CD14-positive monocyte (primary cell): ENCODE data around the gene ICAM3. TPM values are rescaled to one million over a fixed set of nuclear protein-coding genes. Genes with fewer than 3 reads are reported as not detected.

Experiments
- DNase-seq, 3 donors: peaks; one replicate each; pipeline ENCODE4 v3.0.0-alpha.2; 2011 to 2022
- H2AFZ ChIP-seq: 2 replicates; pipeline ENCODE4 v1.6.0; 2012; ENCODE audit warnings: mild to moderate bottlenecking, low read depth, low read length, inconsistent platforms; ENCODE audit not compliant: insufficient read depth, poor library complexity, severe bottlenecking
- H3K27ac ChIP-seq, 2 donors: 1 replicate in 1 of 2; 2 replicates in 1 of 2; pipeline ENCODE4 v1.5.1; 2012 to 2013; ENCODE audit warnings: low read length in 2 of 2, control low read depth in 1 of 2, inconsistent platforms in 1 of 2, low read depth in 1 of 2, mild to moderate bottlenecking in 1 of 2
- H3K27me3 ChIP-seq, 2 donors: one replicate each; pipeline versions ENCODE4 v1.6.0 to v1.6.1; 2011 to 2013; ENCODE audit warnings: low read length in 2 of 2; ENCODE audit not compliant: control insufficient read depth in 2 of 2, insufficient read depth in 2 of 2
- H3K36me3 ChIP-seq, 2 donors: replicated peaks in 1 of 2; 1 replicate in 1 of 2; 2 replicates in 1 of 2; pipeline versions ENCODE4 v1.5.1 to v1.6.1; 2012 to 2013; ENCODE audit warnings: low read length in 2 of 2, control low read depth in 1 of 2, inconsistent platforms in 1 of 2, mild to moderate bottlenecking in 1 of 2; ENCODE audit not compliant: insufficient read depth in 2 of 2, control insufficient read depth in 1 of 2
- H3K4me1 ChIP-seq, 2 donors: 1 replicate in 1 of 2; 2 replicates in 1 of 2; pipeline versions ENCODE4 v1.5.1 to v1.6.1; 2012 to 2013; ENCODE audit warnings: low read length in 2 of 2, control low read depth in 1 of 2, inconsistent platforms in 1 of 2, mild to moderate bottlenecking in 1 of 2, moderate library complexity in 1 of 2; ENCODE audit not compliant: insufficient read depth in 2 of 2, control insufficient read depth in 1 of 2
- H3K4me2 ChIP-seq: replicated peaks from 2 replicates; pipeline ENCODE3; 2012; ENCODE audit warnings: low read length, moderate library complexity, mild to moderate bottlenecking; ENCODE audit not compliant: poor library complexity, severe bottlenecking; ENCODE audit errors: extremely low read depth
- H3K4me3 ChIP-seq, 3 experiments: fragments of 200-600 bp in 1 of 3; sonication (generic) in 1 of 3; replicated peaks in 1 of 3; 1 replicate in 2 of 3; 2 replicates in 1 of 3; pipeline ENCODE4 v1.5.1; 2011 to 2013; ENCODE audit warnings: low read length in 3 of 3, mild to moderate bottlenecking in 3 of 3, control low read depth in 2 of 3, low read depth in 2 of 3, inconsistent platforms in 1 of 3, moderate library complexity in 1 of 3
- H3K79me2 ChIP-seq: 2 replicates; pipeline ENCODE4 v1.6.0; 2012; ENCODE audit warnings: mild to moderate bottlenecking, control low read depth, inconsistent platforms, low read length, moderate library complexity; ENCODE audit not compliant: insufficient read depth
- H3K9ac ChIP-seq: 2 replicates; pipeline ENCODE4 v1.6.0; 2017; ENCODE audit warnings: low read length, mild to moderate bottlenecking; ENCODE audit not compliant: insufficient read depth, poor library complexity, severe bottlenecking
- H3K9me3 ChIP-seq, 2 donors: replicated peaks in 1 of 2; 1 replicate in 1 of 2; 2 replicates in 1 of 2; pipeline versions ENCODE4 v1.5.1 to v1.6.1; 2012 to 2013; ENCODE audit warnings: low read length in 2 of 2, control low read depth in 1 of 2; ENCODE audit not compliant: control insufficient read depth in 1 of 2, insufficient read depth in 1 of 2
- H4K20me1 ChIP-seq: 2 replicates; pipeline ENCODE4 v1.6.0; 2012; ENCODE audit warnings: mild to moderate bottlenecking, low read length, control low read depth, moderate library complexity; ENCODE audit not compliant: insufficient read depth
- H3K27ac Mint-ChIP-seq, 7 donors: one replicate each; pipeline ENCODE4 v1.8.0; 2020; ENCODE audit warnings: mild to moderate bottlenecking in 7 of 7, mixed read lengths in 7 of 7, moderate library complexity in 6 of 7, inconsistent platforms in 2 of 7
- H3K27me3 Mint-ChIP-seq, 3 donors: one replicate each; pipeline ENCODE4 v1.8.0; 2021 to 2022; ENCODE audit warnings: low read depth in 3 of 3, mild to moderate bottlenecking in 3 of 3, mixed read lengths in 3 of 3, moderate library complexity in 3 of 3, inconsistent platforms in 1 of 3
- H3K36me3 Mint-ChIP-seq, 2 donors: one replicate each; pipeline ENCODE4 v1.8.0; 2020; ENCODE audit warnings: mixed read lengths in 2 of 2, inconsistent platforms in 1 of 2, mild to moderate bottlenecking in 1 of 2
- H3K4me1 Mint-ChIP-seq: one replicate; pipeline ENCODE4 v1.8.0; 2020; ENCODE audit warnings: mild to moderate bottlenecking, mixed read lengths
- H3K4me3 Mint-ChIP-seq, 2 donors: one replicate each; pipeline ENCODE4 v1.8.0; 2020; ENCODE audit warnings: mild to moderate bottlenecking in 2 of 2, mixed read lengths in 2 of 2, moderate library complexity in 1 of 2
- H3K9me3 Mint-ChIP-seq, 7 donors: one replicate each; pipeline ENCODE4 v1.8.0; 2020 to 2022; ENCODE audit warnings: mixed read lengths in 7 of 7, mild to moderate bottlenecking in 6 of 7, moderate library complexity in 6 of 7, inconsistent platforms in 2 of 7
- WGBS: methylation state at CpG from one replicate; pipeline ENCODE4 v1.1.5; 2013; ENCODE audit warnings: missing lambda C conversion rate; ENCODE audit not compliant: insufficient coverage; 5-methylcytosine and 5-hydroxymethylcytosine counted together
- intact Hi-C, 2 donors: fragments of 100-400 bp; cut with micrococcal nuclease; formaldehyde crosslinking; loops; one replicate each; pipeline versions ENCODE4 v1.15.0 to v1.15.1; 2023
- polyA plus RNA-seq, 3 donors: library from polyadenylated mRNA; depleted of rRNA in 1 of 3; unstranded in 2 of 3; stranded (reverse) in 1 of 3; fragments of 300-500 nt in 2 of 3; fragments of >200 nt in 1 of 3; fragmentation: Illumina TruSeq in 2 of 3; gene quantifications; 1 replicate in 2 of 3; 2 replicates in 1 of 3; pipeline ENCODE4 v1.2.3, GENCODE V29; 2012 to 2021
- TF ChIP-seq, protein P1 (sequence below): fragments of 200-600 bp; IDR thresholded peaks from one replicate; pipeline ENCODE4 v1.8.0; 2022; ENCODE audit warnings: antibody characterized with exemption, mild to moderate bottlenecking

ICAM3 gene
- polyA plus RNA-seq, 3 donors: 189 to 234 (median 198) TPM

DNA sequence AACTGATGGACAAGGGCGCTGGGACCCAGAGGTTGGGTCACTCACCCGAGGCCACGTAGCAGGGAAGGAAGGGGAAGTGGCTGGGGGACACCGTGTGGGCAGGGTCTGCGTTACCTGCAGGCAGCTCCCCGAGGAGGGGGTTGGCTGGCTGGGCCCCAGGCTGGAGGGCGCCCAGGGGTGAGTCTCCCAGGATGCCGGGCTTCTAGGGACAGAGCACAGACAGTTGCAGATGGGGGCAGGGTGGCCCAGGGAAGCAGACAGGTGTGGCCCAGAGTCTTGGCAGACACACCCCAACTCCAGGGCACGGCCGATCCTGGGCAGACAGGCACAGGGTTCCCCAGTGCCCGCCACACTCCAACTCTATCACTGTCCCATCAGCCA is 18.0 kb downstream of the ICAM3 start:
- Mint-ChIP-seq H3K27me3 (peaks cover 0 to 2% (median 0%) of the 10 kb centered on the region in 3 donors), H3K27ac (peak overlapping the region in 1 of 7 donors; percentile 20), H3K4me3 (no peak overlapping the region), H3K4me1 (no peaks in the 10 kb centered on the region), H3K9me3 (no peaks in the 10 kb centered on the region), H3K36me3 (peaks cover 58 to 90% of the 10 kb centered on the region in 2 donors)
- Histone ChIP-seq H4K20me1 (peaks cover 17% of the 10 kb centered on the region), H3K4me3 (no peak overlapping the region), H3K4me2 (no peak overlapping the region), H3K79me2 (no peaks in the 10 kb centered on the region), H3K36me3 (peaks cover 92 to 97% of the 10 kb centered on the region in 2 donors), H3K9ac (no peak overlapping the region), H3K27me3 (no peaks in the 10 kb centered on the region), H3K9me3 (no peaks in the 10 kb centered on the region), H3K27ac (no peak overlapping the region), H3K4me1 (no peaks in the 10 kb centered on the region), H2AFZ (no peak overlapping the region)
- TF ChIP-seq, protein P1, sequence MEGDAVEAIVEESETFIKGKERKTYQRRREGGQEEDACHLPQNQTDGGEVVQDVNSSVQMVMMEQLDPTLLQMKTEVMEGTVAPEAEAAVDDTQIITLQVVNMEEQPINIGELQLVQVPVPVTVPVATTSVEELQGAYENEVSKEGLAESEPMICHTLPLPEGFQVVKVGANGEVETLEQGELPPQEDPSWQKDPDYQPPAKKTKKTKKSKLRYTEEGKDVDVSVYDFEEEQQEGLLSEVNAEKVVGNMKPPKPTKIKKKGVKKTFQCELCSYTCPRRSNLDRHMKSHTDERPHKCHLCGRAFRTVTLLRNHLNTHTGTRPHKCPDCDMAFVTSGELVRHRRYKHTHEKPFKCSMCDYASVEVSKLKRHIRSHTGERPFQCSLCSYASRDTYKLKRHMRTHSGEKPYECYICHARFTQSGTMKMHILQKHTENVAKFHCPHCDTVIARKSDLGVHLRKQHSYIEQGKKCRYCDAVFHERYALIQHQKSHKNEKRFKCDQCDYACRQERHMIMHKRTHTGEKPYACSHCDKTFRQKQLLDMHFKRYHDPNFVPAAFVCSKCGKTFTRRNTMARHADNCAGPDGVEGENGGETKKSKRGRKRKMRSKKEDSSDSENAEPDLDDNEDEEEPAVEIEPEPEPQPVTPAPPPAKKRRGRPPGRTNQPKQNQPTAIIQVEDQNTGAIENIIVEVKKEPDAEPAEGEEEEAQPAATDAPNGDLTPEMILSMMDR: no peak
- WGBS: 83% methylated on average over 11 of the region's 11 CpGs
- intact Hi-C loops: no loop called here
- DNase-seq: no peak

DNA sequence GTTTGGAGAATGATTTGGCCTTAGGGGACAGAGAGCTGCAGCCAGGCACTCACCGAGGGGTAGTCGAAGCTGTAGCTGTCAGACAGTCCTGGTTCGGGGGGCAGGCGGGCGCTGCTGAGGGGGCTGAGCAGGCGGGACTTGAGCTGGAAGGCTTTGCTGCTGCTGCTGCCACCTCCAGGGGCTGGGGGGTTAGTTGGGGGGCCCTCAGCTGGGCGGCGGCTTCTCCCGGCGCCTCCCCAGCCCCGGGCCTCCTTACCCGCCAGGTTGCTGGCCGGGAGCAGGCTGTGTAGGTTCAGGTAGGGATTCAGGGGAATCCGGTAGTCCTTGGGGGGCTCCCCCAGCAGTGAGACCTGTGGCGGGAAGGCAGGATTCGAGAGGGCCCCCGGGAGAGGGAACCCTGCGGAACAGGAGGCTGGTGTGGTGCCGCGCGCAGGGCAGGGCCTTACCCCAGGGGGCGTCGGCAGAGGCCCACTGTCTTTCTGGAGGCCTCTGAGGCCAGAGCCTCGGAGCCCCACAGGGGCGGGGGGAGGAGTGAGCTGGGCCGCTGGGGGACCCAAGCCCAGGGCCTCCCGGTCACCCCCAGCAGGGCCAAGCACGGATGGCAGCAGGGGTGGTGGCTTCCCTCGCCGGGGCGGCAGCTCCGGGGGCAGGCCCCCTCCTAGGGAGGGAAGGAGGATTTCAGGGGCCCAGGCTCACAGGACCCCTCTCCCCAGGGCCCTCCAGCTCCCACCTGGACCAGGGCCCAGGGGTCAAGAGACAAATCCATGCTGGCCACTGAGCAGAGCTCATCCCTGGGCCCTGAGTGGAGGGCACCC is 18.6 kb downstream of the ICAM3 start:
- Histone ChIP-seq H3K4me1 (peaks cover 3 to 5% of the 10 kb centered on the region in 2 donors), H3K36me3 (peaks cover 87 to 95% of the 10 kb centered on the region in 2 donors), H3K9me3 (no peaks in the 10 kb centered on the region), H3K4me3 (no peak overlapping the region), H3K79me2 (no peaks in the 10 kb centered on the region), H3K4me2 (no peak overlapping the region), H3K27ac (no peak overlapping the region), H4K20me1 (peaks cover 21% of the 10 kb centered on the region), H3K9ac (no peak overlapping the region), H2AFZ (no peak overlapping the region), H3K27me3 (no peaks in the 10 kb centered on the region)
- WGBS: 97% methylated on average over 21 of the region's 32 CpGs
- Mint-ChIP-seq H3K9me3 (no peaks in the 10 kb centered on the region), H3K27ac (peak overlapping the region in 1 of 7 donors; percentile 7), H3K36me3 (peaks cover 53 to 87% of the 10 kb centered on the region in 2 donors), H3K27me3 (peaks cover 0 to 2% (median 0%) of the 10 kb centered on the region in 3 donors), H3K4me1 (peaks cover 2% of the 10 kb centered on the region), H3K4me3 (no peak overlapping the region)
- intact Hi-C loops: no loop called here
- TF ChIP-seq, protein P1: no peak
- no peak for DNase-seq
